Measurements from ENCODE around the gene MST1.

GRCh38 chr3:49648354-49649019, 40.8 kb downstream of the MST1 start:
- TF ChIP-seq CTCF (IDR thresholded peaks at IDR 0.05 in 4 of 5, conservative IDR thresholded peaks at IDR 0.05 in 1 of 5): no peak
- no peak for TF ChIP-seq POLR2A (IDR thresholded peaks at IDR 0.05)

Data from gastrocnemius medialis (tissue), 4 donors.